ENCODE results near the gene CLDN9. TPM values are rescaled to one million over a fixed set of nuclear protein-coding genes. Genes with fewer than 3 reads are reported as not detected.

The CLDN9 gene
- total RNA-seq, 2 experiments from 2014 or later: not detected

DNA sequence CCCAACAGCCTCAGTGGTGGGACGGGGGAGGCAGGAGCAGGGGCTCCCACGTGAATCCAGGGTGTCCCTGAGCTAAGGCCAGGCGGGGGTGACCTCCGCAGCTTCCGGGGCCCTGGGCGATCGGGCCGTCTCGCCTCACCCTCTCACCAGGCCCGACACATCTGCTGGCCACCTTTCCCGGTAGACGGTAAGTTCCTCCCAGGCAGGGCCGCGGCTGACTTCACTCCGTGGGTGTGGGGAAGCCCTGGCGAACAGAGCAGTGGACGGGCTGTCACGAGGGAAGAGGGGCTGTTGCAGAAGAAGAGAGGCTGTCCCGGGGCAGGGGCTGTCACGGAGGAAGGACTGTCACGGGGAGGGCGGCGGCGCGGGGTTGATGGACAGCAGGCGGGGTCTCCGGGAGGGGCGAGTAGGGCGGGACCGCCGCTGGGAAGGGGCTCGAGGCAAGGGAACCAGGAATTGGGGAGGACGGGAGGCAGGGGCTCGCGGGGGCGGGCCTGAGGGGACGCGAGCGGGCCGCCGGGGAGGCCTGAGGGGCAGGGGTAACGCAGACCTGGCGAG is 33.0 kb upstream of the CLDN9 start:
- DNase-seq (peak; percentile 39), ATAC-seq (no peak)
- TF ChIP-seq, protein P1, sequence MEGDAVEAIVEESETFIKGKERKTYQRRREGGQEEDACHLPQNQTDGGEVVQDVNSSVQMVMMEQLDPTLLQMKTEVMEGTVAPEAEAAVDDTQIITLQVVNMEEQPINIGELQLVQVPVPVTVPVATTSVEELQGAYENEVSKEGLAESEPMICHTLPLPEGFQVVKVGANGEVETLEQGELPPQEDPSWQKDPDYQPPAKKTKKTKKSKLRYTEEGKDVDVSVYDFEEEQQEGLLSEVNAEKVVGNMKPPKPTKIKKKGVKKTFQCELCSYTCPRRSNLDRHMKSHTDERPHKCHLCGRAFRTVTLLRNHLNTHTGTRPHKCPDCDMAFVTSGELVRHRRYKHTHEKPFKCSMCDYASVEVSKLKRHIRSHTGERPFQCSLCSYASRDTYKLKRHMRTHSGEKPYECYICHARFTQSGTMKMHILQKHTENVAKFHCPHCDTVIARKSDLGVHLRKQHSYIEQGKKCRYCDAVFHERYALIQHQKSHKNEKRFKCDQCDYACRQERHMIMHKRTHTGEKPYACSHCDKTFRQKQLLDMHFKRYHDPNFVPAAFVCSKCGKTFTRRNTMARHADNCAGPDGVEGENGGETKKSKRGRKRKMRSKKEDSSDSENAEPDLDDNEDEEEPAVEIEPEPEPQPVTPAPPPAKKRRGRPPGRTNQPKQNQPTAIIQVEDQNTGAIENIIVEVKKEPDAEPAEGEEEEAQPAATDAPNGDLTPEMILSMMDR (IDR thresholded peaks at IDR 0.05): no peak
- intact Hi-C loops (cut with micrococcal nuclease): no loop called here
- POLR2A ChIA-PET: interaction anchor here (0.9 to 3.6 kb wide), 5 partner anchors 8 to 42 kb away, joined by 3 to 20 read pairs (median 4); partner anchors contain the start of gene PAQR4
- Mint-ChIP-seq H3K27ac (peak overlapping the region; percentile 75), H3K4me1 (ENCODE audit: low read depth) (peaks cover 13% of the 10 kb centered on the region), H3K9me3 (no peaks in the 10 kb centered on the region), H3K36me3 (ENCODE audit: low read depth) (peaks cover 33% of the 10 kb centered on the region), H3K27me3 (no peaks in the 10 kb centered on the region), H3K4me3 (peak overlapping the region; percentile 87)
- CTCF ChIA-PET: interaction anchor here (1.5 to 2.6 kb wide), 4 partner anchors 9 to 70 kb away, joined by 4 to 10 read pairs (median 6); no protein-coding TSS in a partner anchor

DNA sequence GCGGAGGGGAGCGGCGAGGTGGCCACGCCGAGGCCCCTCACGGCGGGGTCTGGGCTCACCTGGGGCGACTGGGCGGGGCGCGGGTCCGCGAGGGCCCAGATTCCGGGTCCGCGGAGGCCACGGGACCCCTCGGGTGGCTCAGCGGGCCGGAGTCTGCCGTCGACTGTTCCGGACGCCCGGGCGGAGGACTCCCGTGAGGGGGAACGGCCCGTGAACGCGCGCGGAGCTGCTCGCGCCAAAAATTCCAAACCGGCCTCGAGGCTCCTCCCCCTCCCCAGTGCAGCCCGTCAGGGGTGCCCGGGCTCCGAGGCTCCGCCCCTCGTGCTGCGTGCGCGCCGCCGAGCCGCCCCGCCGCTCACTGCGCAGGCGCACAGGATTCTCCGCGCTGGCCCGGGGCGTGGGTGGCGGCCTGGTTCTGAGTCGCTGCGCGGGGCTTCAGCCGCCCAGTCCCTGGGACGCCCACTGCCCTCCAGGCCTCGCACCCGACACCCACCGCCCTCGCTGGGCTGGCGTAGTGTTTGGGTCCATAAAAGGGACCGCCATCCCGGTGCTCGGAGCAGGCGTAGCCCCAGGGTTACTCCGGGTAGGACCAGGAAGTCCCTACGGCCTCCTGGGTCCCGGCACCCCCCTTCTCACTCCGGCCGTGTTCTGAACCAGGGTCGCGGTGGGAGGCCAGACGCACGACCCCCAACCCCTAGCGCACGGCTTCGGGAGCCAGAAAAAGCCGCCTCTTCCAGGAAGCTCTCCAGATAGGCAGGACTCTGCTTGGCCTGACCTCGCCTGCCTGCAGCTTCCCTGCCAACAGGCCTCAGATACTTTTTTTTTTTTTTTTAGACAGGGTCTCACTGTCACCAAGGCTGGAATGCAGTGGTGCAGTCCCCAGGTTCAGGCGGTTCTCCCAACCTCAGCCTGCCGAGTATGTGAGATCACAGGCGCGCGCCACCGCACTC is 32.2 kb upstream of the CLDN9 start, which contains the start of gene PKMYT1:
Gene PKMYT1, minus strand, starts transcription at position 220 of the 950 bp plus-strand sequence. CDS start 789 bp downstream, outside the sequence.
- intact Hi-C loops (cut with micrococcal nuclease): no loop called here
- CTCF ChIA-PET: interaction anchor here (0.9 to 2.6 kb wide), 8 partner anchors 8 to 100 kb away, joined by 3 to 10 read pairs (median 4); no protein-coding TSS in a partner anchor
- Mint-ChIP-seq H3K36me3 (ENCODE audit: low read depth) (peaks cover 31% of the 10 kb centered on the region), H3K27me3 (no peaks in the 10 kb centered on the region), H3K4me3 (peak within 1 kb of the TSS; percentile 87), H3K9me3 (no peaks in the 10 kb centered on the region), H3K4me1 (ENCODE audit: low read depth) (peaks cover 13% of the 10 kb centered on the region), H3K27ac (peak within 1 kb of the TSS; percentile 86)
- POLR2A ChIA-PET: interaction anchor here (0.6 to 3.6 kb wide), 7 partner anchors 9 to 448 kb away, joined by 3 to 20 read pairs (median 4); partner anchors contain the start of gene PAQR4
- DNase-seq: peak; percentile 94
- TF ChIP-seq, protein P1 (IDR thresholded peaks at IDR 0.05): no peak
- ATAC-seq: peak; percentile 94

DNA sequence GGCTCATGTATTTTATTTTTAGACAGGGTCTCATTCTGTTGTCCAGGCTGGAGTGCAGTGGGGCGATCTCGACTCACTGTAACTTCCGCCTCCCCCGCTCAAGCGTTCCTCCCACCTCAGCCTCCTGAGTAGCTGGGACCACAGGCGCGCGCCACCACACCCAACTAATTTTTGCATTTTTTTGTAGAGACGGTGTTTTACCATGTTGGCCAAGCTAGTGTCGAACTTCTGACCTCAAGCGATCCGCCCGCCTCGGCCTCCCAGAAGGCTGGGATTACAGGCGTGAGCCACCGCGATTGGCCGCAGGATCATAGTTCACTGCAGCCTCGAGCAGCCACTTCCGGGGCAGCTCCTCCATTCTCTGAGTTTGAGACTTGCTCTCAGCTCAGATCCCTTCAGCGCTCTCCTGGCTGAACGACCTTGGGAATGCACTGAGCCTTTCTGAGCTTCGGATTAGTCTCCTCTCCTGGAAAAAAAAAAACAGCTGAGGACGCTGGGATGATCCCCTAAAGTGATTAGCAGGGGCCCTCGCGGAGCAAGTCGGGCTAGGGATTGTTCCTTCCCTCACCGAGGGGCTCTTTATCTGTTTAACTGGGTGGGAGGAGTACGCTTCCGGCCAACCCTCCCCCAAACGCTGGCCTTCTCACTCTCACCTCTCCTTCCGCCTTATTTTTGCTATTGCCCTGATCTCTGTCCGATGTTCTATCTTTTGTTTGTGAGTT is 31.4 kb upstream of the CLDN9 start:
- Mint-ChIP-seq H3K4me3 (peak overlapping the region; percentile 87), H3K9me3 (no peaks in the 10 kb centered on the region), H3K27me3 (no peaks in the 10 kb centered on the region), H3K27ac (peak overlapping the region; percentile 86), H3K4me1 (ENCODE audit: low read depth) (peaks cover 13% of the 10 kb centered on the region), H3K36me3 (ENCODE audit: low read depth) (peaks cover 23% of the 10 kb centered on the region)
- ChIA-PET CTCF (interaction anchor here (0.7 to 2.6 kb wide), 9 partner anchors 9 to 101 kb away, joined by 3 to 10 read pairs (median 4); no protein-coding TSS in a partner anchor), POLR2A (interaction anchor here (0.6 to 3.6 kb wide), 7 partner anchors 10 to 449 kb away, joined by 4 to 20 read pairs (median 4); partner anchors contain the start of gene PAQR4)
- ATAC-seq: no peak
- DNase-seq: no peak
- intact Hi-C loops (cut with micrococcal nuclease): no loop called here
- TF ChIP-seq, protein P1 (IDR thresholded peaks at IDR 0.05): no peak

DNA sequence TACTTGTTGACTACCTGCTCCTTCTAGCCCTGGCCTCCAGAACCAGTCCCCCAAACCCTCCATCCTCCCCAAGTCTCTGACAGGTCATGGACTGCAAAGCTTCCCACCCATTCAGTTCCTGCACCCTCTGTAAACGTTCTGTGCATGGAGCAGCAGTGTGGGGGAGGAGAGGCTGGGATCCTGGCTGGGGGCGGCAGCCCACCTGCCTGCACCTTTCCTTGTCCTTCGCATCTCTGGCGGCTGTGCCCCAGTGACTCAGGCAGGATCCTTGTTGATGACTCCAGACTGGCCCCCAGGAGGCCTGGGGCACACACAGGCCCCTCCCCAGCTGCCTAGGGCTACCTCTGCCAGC is 30.8 kb upstream of the CLDN9 start:
- ChIA-PET CTCF (interaction anchor here (0.7 to 2.5 kb wide), 6 partner anchors 10 to 50 kb away, joined by 3 to 14 read pairs (median 6); partner anchors contain the start of genes KREMEN2 and PAQR4), POLR2A (interaction anchor here (0.7 to 2.9 kb wide), 3 partner anchors 10 to 14 kb away, joined by 4 to 16 read pairs (median 6); partner anchors contain the start of gene PAQR4)
- Mint-ChIP-seq H3K27ac (no peak overlapping the region), H3K4me1 (ENCODE audit: low read depth) (peaks cover 13% of the 10 kb centered on the region), H3K27me3 (no peaks in the 10 kb centered on the region), H3K9me3 (no peaks in the 10 kb centered on the region), H3K36me3 (ENCODE audit: low read depth) (peaks cover 19% of the 10 kb centered on the region), H3K4me3 (peak overlapping the region; percentile 87)
- ATAC-seq: no peak
- intact Hi-C loops (cut with micrococcal nuclease): no loop called here
- TF ChIP-seq, protein P1 (IDR thresholded peaks at IDR 0.05): no peak
- no peak for DNase-seq
